HG03280 (cell line): ENCODE measurements around the gene SALL3.

Source experiments
- ATAC-seq: cut with Tn5 transposase; IDR thresholded peaks from one replicate; pipeline ENCODE4 v1.9.1; 2021; ENCODE audit warnings: mild to moderate bottlenecking, moderate library complexity; ENCODE audit not compliant: unreplicated experiment

SALL3 gene

DNA sequence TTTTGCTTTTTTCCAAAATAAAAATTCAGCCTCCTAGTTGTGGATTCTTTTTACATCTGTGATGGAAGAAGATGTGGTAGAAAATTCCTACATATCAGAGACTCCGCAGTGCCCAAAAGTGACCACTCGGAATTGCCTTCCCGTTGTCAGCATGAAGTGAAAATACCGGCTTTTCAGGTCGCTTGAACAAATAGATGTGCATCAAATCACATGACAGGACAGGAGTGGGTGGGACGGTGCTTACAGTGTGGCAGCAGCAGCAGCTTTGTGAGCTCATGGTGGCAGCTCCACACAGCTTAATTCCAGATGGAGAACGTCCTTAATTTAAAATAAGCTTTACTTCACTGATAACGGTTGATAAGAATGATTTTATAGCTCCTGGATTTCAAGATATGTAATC is 20.3 kb downstream of the SALL3 start:
- ATAC-seq = no peak

DNA sequence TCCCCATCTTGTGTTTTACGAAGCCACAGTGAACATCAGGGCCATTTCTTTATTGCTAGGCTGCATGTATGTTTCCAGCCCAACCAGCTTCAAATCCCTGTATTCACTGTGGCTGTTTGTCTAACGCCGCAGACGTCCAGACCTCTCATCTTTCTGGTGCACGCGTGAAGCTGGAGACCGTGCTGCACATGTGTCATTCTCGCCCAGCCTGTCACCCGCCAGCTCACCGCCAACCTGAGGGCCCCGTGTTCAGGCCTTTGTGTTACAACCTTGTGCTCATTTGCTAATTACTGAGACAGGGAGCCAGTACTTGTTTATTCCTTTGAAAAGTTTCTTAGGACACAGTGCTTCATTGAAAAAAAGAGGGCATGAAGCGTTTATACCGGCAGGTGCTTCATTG is 21.4 kb downstream of the SALL3 start:
- no peak for ATAC-seq

DNA sequence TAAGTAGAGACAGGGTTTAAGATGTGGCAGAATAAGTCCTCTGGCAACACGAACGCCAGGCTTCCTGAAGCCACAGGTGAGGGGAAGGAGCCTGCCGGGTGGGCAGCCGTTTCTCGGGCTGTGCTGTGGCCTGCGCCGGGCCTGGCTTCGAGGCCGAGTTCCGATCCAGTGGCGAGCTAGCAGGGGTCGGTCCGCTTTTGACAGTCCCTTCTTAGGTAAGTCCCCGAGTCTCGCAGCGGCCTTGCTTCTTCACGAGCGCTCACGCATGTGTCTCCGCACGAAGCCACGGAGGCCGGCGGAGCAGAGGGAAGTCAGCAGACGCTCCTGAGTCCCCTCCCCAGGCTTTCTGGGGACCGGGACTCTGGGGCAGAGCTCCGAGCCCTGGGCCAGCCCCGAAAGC is 26.0 kb downstream of the SALL3 start:
- no peak for ATAC-seq

DNA sequence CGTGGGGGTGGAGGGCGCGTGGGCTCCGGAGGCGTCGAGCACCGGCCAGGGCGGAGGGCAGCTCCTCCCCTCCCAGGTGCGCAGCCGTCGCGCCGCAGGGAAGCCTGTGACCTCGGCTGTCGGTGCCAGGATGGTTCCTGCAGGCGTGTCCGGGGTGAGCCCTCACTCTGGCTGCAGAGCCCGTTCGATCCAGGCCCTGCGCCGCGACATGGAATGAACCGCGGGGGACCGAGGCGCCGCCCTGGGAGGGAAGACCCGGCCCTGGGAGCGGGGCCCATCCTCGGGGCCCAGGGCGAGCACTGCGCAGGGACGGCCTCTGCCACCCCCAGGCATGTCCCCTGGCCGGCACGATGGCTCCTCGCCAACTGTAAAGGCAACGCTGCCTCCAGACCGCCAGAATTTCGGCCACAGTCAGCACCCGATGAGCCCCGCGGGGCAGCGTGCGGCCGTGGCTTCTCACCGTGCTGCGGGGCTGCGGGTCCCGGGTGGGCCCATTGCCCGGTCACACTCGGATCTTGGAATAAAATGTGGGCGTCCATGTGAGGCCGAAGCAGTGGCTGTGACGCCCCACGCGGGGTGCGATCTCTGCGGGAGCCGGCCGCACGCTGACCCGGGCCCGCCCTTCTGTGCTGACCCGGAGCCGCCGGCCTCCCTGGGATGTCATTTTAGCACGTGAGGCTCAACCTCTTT is 26.6 kb downstream of the SALL3 start:
- ATAC-seq = no peak

DNA sequence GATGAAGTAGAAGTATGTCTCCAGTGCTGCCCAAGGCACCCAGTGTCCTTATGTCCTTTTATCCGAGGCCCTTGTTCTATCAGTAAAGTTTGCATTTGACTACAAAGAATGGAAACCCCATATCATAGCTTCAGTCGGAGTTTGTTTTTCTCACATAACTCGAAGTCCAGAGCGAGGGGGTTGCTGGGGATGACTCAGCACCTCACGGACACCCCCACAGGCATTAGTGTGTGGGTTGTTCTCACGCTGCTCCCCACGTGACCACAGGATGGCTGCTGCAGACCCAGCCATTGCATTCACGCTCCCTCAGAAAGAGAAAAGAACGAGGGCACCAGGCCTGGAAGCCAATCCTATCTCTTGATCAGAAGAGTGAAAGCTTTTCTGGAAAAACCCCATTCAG is 27.8 kb downstream of the SALL3 start:
- no peak for ATAC-seq

DNA sequence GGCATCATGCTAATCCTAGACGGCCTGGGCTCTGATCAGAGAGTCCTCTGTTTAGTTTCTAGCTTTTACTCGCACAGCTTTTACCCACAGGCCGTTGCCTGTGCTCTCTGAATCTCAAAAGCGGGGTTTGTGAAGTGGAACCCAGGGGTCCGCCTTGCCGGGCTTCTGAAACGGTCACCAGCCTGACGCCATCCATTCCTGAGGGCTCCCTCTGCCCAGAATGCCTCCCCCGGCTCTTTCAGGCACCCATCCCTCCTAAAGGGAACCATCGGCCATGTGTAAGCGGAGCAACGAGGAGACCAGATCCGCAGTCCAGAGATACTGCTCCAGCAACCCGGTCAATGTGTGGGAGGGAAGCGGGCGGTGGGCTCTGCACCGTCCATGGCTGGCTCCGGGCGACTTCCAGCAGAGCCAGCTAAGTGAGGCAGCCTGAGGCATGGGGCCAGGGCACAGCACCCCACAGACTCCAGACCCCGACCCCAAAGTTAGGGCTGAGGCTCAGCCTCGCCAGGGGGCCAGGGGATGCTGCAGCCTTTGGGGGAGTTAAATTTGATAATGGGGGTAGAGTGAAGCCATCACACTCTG is 28.8 kb downstream of the SALL3 start:
- ATAC-seq = no peak

DNA sequence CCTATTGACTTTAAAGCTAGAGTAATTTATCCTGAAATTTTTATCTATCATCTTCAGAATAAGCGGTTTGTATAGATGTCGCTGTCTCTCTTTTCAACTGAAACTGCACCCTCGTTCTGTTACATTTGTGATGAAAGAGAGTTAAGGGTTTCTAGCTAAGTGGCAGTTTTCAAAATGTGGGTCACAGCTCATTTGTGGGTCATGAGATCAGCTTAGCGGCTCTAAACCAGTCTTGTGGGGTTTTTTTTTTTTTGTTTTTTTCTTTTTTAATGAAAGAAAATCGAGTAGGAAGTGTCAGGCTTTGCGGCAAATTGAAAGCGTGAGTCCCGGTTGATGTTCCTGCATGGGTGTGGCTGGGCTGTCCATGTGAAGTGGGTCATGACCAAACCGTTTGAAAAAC is 31.2 kb downstream of the SALL3 start:
- no peak for ATAC-seq

DNA sequence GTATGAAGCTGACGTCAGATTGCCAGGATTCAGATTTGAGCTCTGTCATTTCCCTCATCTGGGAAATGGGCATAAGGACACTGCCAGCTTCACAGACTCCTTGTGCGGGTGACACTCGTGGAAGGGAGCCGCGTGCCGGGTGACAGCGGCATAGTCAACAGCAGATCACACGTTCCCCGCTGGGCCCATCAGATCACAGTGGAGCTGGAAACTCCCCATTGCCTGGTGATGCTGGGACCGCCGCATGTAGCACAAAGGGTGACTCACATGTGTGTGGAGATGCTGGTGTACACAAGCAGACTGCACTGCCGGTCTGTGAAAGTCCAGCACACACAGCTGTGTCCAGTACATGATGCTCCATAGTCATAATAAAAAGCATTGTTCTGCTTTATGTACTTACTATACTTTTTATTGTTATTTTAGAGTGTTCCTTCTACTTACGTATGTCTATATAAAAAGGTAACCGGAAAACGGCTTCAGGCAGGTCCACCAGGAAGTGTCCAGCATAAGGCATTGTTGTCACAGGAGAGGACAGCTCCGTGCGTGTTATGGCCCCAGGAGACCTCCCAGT is 31.8 kb downstream of the SALL3 start:
- ATAC-seq = no peak

DNA sequence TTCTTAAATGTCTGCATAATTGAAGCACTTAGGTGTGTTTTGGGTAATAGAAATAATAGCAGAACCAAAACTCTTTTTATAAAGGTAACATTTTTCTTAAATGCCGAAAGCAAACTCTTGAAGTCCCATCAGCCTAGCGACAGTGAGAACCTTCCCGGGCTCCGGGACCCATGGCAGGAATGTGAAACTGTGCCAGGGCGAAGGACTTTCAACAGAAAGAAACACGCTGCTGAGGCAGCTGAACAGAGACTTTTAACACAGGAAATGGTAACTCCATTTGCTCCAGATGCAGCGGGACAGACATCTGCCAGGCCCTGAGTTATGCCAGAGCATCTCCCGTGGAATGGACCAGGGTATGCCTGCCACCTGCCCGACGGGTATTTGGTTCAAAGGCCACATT is 34.3 kb downstream of the SALL3 start:
- no peak for ATAC-seq

DNA sequence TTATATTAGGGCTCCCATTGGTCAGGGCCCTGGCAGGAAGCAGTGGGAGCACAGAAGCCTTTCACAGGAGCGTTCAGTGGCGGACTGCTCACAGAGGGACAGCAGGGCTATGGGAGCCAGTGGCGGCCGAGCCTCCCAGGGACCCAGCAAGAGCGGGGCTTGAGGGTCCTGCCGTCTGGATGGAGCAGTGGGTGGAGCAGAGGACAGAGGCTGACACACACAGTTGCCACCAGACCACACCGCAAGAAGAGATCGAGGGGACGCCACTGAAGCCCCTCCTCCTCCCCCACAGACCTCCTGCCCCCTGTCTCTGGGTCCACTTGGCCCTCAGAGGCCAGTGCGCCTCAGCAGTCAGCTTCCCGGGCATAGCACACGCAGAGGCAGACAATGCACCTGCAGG is 39.3 kb downstream of the SALL3 start:
- ATAC-seq = no peak

DNA sequence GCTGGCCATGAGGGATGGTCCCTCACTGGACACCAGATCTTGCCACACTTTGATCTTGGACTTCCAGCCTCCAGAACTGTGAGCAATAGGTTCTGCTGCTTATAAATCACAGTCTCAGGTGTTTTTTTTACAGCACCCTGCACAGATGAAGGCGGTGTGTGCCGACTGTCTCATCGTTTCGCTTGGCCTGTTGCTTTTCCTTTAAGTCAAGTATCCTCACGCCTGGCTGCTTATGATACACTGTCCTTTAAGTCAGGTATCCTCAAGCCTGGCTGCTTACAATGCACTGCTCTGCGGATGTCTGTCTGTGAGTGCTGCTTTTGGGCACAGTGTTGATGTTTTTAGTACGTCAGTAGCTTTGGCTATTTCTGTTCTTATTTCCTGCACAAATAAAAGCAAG is 40.3 kb downstream of the SALL3 start:
- ATAC-seq = no peak

DNA sequence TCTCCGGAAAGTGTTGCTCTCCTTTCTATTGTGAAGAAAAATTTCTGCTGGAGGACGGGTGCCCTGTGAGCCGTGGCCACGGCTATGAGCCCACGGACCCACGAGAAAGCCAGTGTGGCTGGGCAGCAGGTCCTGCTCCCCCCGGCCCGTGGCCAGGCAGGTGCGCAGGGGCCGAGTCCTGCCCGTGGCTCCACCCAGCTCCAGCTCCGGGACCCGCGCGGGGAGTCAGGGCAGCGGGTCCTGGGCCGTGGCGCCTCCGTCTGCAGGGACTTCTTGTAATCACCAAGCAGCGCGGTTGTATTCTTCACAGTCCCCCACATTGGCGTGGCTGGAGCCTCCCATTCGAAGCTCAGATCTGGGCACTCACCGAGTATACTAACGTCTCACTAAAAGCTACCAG is 43.0 kb downstream of the SALL3 start:
- no peak for ATAC-seq

DNA sequence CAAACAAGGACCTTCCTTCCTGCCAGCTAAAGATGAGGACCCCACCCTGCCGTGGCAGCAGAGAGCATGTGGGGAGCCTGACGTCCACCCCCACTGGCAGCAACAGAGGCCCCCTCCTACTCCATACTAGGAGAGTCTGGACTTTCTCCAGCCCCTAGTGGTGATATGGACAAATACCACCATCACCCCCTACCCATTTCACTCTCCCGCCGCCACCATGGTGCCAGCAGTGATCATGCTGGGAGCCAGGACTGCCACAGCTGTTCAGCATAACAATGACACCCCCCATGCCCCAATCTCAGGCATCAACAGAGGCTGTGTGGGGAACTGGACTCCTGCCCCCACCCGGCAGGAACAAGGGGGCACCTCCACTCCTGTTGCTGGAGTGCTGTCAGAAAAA is 46.9 kb downstream of the SALL3 start:
- no peak for ATAC-seq

DNA sequence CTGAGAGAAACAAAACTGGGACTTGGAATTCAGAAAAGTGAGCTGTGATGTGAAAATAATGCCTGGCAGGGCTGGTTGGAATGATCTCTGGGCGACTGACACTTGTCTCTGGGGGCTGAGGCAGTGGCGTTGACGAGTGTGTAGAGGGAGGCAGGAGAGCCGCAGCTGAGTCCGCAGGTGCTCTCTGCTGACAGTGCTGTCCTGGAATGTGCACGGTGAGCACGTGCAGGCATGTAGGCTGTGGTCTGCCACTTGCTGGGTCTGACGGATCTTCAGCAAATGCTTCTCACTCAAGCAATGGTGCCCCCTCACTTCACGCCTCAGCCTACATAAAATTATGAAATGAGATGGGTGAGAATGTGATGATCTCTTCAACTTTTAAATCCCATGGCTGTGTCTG is 51.1 kb downstream of the SALL3 start:
- ATAC-seq = no peak

DNA sequence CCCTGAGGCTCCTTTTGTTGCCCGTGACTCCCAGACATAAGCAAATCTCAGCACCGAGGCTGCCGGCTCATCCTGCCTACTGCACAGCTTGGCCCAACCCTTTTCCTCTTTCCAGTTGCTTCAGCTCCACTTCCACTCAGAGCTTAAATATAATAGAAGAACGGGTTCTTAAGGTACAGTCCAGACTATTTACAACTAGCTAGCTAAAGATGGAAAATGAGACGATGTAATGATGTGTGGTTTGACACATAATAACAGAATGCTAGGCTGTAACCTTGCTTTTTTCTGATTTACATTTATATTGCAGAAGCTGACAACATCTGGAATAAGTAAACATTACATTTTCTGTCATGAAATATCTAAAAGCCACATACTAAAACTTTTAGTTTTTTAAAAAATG is 62.7 kb downstream of the SALL3 start:
- ATAC-seq = no peak

DNA sequence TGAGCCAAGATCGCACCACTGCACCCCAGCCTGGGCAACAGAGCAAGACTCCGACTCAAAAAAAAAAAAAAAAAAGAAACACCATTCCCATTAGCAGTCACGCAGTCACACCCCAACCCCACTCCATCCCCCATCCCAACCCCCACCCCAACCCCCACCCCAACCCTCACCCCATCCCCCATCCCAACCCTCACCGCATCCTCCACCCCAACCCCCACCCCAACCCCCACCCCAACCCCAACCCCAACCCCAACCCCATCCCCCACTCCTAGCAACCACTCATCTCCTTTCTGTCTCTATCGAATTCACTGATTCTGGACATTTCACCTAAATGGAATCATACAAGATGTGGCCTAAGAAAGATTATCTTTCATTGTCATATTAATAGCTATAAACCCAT is 63.7 kb downstream of the SALL3 start:
- no peak for ATAC-seq

DNA sequence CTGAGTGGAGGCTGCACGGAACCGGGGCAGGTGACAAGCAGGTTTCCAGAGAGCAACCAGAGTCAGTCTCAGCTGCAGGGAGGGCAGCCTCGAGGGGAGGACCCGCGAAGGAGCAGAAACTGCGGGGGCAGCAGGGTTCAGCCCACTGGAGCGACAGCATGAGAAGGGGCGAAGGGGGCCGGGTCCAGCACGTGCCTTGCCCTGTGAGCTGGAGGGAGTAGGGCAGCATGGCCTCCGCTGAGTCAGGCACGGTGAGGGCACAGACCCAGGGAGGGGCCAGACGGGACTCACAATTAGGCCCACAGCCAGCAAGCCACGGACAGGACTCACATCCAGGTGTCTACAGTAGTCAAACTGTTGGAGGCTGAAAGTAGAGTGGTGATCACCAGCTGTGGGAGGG is 66.9 kb downstream of the SALL3 start:
- no peak for ATAC-seq

DNA sequence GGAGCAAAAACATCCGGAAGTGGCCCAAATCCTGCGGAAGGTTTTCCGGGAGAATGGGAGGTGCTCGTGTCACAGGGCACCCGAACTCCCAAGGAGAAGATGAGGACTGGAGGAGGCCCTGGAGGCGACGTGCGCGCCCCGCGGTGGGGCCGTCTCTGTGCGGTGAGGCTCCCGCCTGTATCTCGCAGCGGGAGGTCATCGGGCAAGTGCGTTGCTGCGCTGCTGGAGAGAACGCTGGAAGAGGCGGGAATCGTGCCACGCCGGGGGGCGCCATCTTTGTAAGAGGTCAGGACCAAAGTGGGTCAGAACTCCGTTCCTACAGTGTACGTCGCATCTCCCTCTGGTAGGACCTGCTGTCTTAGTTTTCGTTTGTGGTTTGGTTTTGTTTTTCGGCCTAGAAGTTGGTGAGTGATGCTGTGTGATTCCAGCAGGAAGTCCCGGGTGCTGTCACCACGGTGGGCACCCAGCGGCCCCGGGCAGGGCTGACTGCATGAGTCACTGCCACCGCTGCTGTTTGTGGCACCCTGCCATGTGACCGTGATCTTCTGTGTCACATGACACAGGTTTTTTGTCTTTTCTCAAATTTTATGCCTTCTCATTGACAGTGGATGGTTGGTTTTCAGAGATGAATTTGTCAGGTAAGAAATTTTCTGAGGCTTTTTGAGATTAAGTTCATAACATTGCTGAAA is 68.1 kb downstream of the SALL3 start:
- ATAC-seq = no peak

DNA sequence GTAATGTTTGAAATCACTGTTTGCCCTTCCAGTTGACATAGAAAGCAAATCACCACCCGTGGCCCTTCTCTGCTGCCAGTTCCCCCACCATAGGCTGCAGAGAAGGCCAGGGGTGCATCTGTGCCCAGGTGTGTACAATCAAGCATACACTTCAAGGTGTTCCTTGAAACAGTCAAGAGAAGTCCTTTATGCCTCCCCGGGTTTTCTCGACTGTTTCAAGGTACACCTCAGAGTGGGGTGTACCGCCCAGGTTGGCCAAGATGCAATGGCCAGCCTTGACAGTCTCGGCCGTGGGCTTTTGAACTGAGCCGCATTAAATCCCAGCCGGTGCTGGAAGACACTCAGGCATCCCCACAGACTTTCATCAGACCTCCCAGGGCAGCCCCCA is 68.6 kb downstream of the SALL3 start:
- no peak for ATAC-seq

DNA sequence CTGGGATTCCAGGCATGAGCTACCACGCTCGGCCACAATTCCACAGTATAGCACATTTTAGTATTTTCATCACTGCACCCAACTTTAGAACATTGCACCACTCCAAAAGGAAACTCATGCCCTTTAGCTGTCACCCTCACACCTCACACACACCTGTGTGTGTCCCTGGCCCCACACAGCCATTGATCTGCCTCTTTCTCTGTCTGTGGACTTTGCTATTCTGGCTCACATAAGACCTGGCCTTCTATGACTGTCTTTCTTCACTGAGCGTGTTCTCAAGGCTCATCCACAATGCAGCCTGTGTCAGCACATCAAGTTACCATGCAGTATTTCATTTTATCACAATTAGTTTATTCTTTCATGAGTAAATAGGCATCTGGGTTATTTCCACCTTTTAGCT is 69.9 kb downstream of the SALL3 start:
- no peak for ATAC-seq
